Measurements from ENCODE around the gene ZNRF4.
A peak's percentile ranks its signal among the peaks of the same experiment; 100 is the strongest.

ZNRF4 gene

DNA sequence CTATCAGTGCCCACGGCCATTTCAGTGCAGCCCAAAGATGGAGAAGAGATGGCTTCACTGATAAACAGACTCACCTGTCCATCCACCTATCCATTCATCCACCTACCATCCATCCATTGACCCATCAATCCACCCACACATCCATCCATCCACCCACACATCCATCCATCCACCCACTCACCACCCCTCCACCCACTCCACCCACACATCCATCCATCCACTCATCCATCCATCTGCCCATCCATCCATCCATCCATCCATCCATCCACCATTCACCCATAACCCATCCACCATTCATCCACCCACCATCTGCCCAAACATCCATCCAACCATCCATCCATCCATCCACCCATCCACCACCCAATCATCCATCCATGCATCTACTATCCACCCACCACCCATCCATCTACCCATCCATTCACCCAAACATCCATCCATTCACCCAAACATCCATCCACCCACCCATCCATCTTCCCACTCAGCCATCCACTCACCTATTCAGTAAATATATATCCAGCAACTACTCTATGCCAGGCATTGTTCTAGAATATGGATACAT is 31.6 kb upstream of the ZNRF4 start (continued):
- no peak for TF ChIP-seq ZNF549 (tag by site-specific recombination; IDR thresholded peaks at IDR 0.05)
- no peak for TF ChIP-seq SP7 (tag by site-specific recombination; IDR thresholded peaks at IDR 0.05)
- TF ChIP-seq, protein P1, sequence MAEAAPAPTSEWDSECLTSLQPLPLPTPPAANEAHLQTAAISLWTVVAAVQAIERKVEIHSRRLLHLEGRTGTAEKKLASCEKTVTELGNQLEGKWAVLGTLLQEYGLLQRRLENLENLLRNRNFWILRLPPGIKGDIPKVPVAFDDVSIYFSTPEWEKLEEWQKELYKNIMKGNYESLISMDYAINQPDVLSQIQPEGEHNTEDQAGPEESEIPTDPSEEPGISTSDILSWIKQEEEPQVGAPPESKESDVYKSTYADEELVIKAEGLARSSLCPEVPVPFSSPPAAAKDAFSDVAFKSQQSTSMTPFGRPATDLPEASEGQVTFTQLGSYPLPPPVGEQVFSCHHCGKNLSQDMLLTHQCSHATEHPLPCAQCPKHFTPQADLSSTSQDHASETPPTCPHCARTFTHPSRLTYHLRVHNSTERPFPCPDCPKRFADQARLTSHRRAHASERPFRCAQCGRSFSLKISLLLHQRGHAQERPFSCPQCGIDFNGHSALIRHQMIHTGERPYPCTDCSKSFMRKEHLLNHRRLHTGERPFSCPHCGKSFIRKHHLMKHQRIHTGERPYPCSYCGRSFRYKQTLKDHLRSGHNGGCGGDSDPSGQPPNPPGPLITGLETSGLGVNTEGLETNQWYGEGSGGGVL (tag by site-specific recombination; IDR thresholded peaks at IDR 0.05) = no peak
- TF ChIP-seq ZBTB8A (tag by site-specific recombination; IDR thresholded peaks at IDR 0.05) = no peak
- no peak for TF ChIP-seq ZNF514 (tag by site-specific recombination; IDR thresholded peaks at IDR 0.05)
- no peak for TF ChIP-seq ZNF433 (tag by site-specific recombination; IDR thresholded peaks at IDR 0.05; ENCODE audit: low read depth)
- TF ChIP-seq ZNF629 (tag by site-specific recombination; IDR thresholded peaks at IDR 0.05) = no peak
- TF ChIP-seq ZFP69B (tag by site-specific recombination; IDR thresholded peaks at IDR 0.05) = no peak
- no peak for TF ChIP-seq ZNF596 (tag by site-specific recombination; IDR thresholded peaks at IDR 0.05)
- TF ChIP-seq ZNF37A (tag by site-specific recombination; IDR thresholded peaks at IDR 0.05) = no peak
- TF ChIP-seq ZNF747 (tag by site-specific recombination; IDR thresholded peaks at IDR 0.05) = 0 out of 2 replicates have a peak, but pooled peaks have one; percentile 17
- TF ChIP-seq ZNF366 (tag by site-specific recombination; conservative IDR thresholded peaks at IDR 0.05) = peak; percentile 92
- no peak for TF ChIP-seq ZNF155 (tag by site-specific recombination; IDR thresholded peaks at IDR 0.05)
- no peak for TF ChIP-seq ZNF19 (tag by site-specific recombination; IDR thresholded peaks at IDR 0.05; ENCODE audit: low read depth)
- TF ChIP-seq ZNF837 (tag by site-specific recombination; IDR thresholded peaks at IDR 0.05) = no peak
- TF ChIP-seq, protein P2, sequence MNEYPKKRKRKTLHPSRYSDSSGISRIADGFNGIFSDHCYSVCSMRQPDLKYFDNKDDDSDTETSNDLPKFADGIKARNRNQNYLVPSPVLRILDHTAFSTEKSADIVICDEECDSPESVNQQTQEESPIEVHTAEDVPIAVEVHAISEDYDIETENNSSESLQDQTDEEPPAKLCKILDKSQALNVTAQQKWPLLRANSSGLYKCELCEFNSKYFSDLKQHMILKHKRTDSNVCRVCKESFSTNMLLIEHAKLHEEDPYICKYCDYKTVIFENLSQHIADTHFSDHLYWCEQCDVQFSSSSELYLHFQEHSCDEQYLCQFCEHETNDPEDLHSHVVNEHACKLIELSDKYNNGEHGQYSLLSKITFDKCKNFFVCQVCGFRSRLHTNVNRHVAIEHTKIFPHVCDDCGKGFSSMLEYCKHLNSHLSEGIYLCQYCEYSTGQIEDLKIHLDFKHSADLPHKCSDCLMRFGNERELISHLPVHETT (tag by site-specific recombination; IDR thresholded peaks at IDR 0.05) = no peak
- peak; percentile 90 for TF ChIP-seq ZFHX2 (tag by site-specific recombination; conservative IDR thresholded peaks at IDR 0.05)
- no peak for TF ChIP-seq SCRT2 (tag by site-specific recombination; IDR thresholded peaks at IDR 0.05)
- TF ChIP-seq ZSCAN30 (tag by site-specific recombination; IDR thresholded peaks at IDR 0.05) = no peak
- 0 out of 2 replicates have a peak, but pooled peaks have one; percentile 45 for TF ChIP-seq ZNF473 (tag by site-specific recombination; IDR thresholded peaks at IDR 0.05)
- TF ChIP-seq, protein P3, sequence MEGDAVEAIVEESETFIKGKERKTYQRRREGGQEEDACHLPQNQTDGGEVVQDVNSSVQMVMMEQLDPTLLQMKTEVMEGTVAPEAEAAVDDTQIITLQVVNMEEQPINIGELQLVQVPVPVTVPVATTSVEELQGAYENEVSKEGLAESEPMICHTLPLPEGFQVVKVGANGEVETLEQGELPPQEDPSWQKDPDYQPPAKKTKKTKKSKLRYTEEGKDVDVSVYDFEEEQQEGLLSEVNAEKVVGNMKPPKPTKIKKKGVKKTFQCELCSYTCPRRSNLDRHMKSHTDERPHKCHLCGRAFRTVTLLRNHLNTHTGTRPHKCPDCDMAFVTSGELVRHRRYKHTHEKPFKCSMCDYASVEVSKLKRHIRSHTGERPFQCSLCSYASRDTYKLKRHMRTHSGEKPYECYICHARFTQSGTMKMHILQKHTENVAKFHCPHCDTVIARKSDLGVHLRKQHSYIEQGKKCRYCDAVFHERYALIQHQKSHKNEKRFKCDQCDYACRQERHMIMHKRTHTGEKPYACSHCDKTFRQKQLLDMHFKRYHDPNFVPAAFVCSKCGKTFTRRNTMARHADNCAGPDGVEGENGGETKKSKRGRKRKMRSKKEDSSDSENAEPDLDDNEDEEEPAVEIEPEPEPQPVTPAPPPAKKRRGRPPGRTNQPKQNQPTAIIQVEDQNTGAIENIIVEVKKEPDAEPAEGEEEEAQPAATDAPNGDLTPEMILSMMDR (tag by site-specific recombination; IDR thresholded peaks at IDR 0.05) = no peak
- TF ChIP-seq ZNF561 (tag by site-specific recombination; IDR thresholded peaks at IDR 0.05; ENCODE audit: borderline replicate concordance) = no peak
- TF ChIP-seq, protein P4, sequence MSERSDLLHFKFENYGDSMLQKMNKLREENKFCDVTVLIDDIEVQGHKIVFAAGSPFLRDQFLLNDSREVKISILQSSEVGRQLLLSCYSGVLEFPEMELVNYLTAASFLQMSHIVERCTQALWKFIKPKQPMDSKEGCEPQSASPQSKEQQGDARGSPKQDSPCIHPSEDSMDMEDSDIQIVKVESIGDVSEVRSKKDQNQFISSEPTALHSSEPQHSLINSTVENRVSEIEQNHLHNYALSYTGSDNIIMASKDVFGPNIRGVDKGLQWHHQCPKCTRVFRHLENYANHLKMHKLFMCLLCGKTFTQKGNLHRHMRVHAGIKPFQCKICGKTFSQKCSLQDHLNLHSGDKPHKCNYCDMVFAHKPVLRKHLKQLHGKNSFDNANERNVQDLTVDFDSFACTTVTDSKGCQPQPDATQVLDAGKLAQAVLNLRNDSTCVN (tag by site-specific recombination; optimal IDR thresholded peaks at IDR 0.05) = no peak
- TF ChIP-seq TRIM28 (IDR thresholded peaks at IDR 0.05; ENCODE audit: borderline replicate concordance, low read length) = no peak
- TF ChIP-seq ZNF394 (tag by site-specific recombination; IDR thresholded peaks at IDR 0.05; ENCODE audit: borderline replicate concordance) = no peak
- TF ChIP-seq, protein P5, sequence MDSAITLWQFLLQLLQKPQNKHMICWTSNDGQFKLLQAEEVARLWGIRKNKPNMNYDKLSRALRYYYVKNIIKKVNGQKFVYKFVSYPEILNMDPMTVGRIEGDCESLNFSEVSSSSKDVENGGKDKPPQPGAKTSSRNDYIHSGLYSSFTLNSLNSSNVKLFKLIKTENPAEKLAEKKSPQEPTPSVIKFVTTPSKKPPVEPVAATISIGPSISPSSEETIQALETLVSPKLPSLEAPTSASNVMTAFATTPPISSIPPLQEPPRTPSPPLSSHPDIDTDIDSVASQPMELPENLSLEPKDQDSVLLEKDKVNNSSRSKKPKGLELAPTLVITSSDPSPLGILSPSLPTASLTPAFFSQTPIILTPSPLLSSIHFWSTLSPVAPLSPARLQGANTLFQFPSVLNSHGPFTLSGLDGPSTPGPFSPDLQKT (IDR thresholded peaks at IDR 0.05; ENCODE audit: borderline replicate concordance, low read depth, low read length) = no peak
- no peak for TF ChIP-seq HOXC10 (CRISPR knock-in tag; IDR thresholded peaks at IDR 0.05)
- TF ChIP-seq ZNF248 (tag by site-specific recombination; IDR thresholded peaks at IDR 0.05) = no peak
- no peak for TF ChIP-seq ZNF664 (tag by site-specific recombination; IDR thresholded peaks at IDR 0.05)
- no peak for TF ChIP-seq WT1 (tag by site-specific recombination; IDR thresholded peaks at IDR 0.05)
- TF ChIP-seq ZNF292 (tag by site-specific recombination; IDR thresholded peaks at IDR 0.05; ENCODE audit: borderline replicate concordance, low read depth) = no peak
- TF ChIP-seq, protein P6, sequence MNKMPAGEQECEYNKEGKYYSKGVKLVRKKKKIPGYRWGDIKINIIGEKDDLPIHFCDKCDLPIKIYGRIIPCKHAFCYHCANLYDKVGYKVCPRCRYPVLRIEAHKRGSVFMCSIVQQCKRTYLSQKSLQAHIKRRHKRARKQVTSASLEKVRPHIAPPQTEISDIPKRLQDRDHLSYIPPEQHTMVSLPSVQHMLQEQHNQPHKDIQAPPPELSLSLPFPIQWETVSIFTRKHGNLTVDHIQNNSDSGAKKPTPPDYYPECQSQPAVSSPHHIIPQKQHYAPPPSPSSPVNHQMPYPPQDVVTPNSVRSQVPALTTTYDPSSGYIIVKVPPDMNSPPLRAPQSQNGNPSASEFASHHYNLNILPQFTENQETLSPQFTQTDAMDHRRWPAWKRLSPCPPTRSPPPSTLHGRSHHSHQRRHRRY (tag by site-specific recombination; IDR thresholded peaks at IDR 0.05) = no peak
- TF ChIP-seq ZNF426 (tag by site-specific recombination; IDR thresholded peaks at IDR 0.05) = no peak

Measured in HEK293 (cell line).